Activated CD8-positive, alpha-beta memory T cell treated with anti-CD3 and anti-CD28 coated beads, Interleukin-2, amount 10 ng/mL, durations not matched to agents 7 days and 5 days (primary cell): ENCODE results near the gene NFAM1. TPM values are rescaled to one million over a fixed set of nuclear protein-coding genes. Genes with fewer than 3 reads are reported as not detected.

Experiments used
- ATAC-seq: fragments of 150-1000 bp; cut with Tn5 transposase; one replicate; pipeline ENCODE4 v1.10.0; 2021; ENCODE audit warnings: moderate library complexity
- CTCF ChIA-PET: fragments of 350-600 bp; sonication (Branson Sonifier 250); formaldehyde crosslinking; loops from one replicate; lab custom pipeline; 2021; ENCODE audit warnings: antibody characterized with exemption; lab: Charles Lee
- DNase-seq: peaks from one replicate; pipeline ENCODE4 v3.0.0-alpha.2; 2020
- H3K27ac Mint-ChIP-seq: one replicate; pipeline ENCODE4 v1.8.0; 2021; ENCODE audit warnings: mild to moderate bottlenecking, mixed read lengths
- H3K27me3 Mint-ChIP-seq: one replicate; pipeline ENCODE4 v1.8.0; 2021; ENCODE audit warnings: mixed read lengths
- H3K36me3 Mint-ChIP-seq: one replicate; pipeline ENCODE4 v1.8.0; 2021; ENCODE audit warnings: mild to moderate bottlenecking, mixed read lengths
- H3K4me1 Mint-ChIP-seq: one replicate; pipeline ENCODE4 v1.8.0; 2021; ENCODE audit warnings: mixed read lengths
- H3K4me3 Mint-ChIP-seq: one replicate; pipeline ENCODE4 v1.8.0; 2021; ENCODE audit warnings: mild to moderate bottlenecking, moderate library complexity, mixed read lengths
- H3K9me3 Mint-ChIP-seq: one replicate; pipeline ENCODE4 v1.8.0; 2022; ENCODE audit warnings: low read depth, mixed read lengths
- total RNA-seq, 2 experiments: library from RNA; stranded (reverse); gene quantifications; one replicate each; pipeline ENCODE4 v1.2.3, GENCODE V29; 2021

NFAM1 gene
- total RNA-seq, 2 experiments from 2014 or later = 0.07 TPM; not detected in 1

DNA sequence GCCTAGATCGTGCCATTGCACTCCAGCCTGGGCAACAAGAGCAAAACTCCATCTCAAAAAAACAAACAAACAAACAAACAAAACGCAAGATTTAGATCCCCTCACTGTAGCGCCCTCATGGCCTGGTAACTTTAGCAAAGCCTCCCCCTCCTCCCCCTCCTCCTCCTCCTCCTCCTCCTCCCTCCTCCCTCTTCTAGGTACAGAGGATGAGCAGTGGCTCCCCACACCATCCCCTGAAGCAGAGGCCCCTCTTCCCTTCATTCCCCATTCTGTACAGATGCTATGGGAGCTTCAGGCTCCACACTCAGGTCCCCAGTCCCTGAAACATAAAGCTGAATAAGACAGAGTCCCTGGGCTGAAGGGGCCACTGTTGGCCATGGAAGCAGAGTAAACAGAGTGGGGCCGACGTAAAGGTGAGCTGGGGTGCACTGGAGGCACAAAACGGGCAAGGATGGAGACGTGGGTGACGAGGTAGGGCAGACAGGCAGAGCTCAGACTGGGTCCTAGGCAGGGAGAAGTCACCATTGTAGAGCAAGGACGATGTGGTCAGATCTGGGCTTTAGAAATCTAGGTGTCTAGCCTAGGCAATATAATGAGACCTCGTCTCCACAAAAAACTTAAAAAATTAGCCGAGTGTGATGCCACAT is 19.4 kb upstream of the NFAM1 start:
- DNase-seq = no peak
- no peak overlapping the region for H3K27ac Mint-ChIP-seq
- peaks cover 23% of the 10 kb centered on the region for H3K27me3 Mint-ChIP-seq
- H3K36me3 Mint-ChIP-seq = no peaks in the 10 kb centered on the region
- no peak overlapping the region for H3K4me3 Mint-ChIP-seq
- ATAC-seq = no peak
- CTCF ChIA-PET = interaction anchor here (0.6 kb wide), 1 partner anchor 38 kb away, joined by 4 read pairs; no protein-coding TSS in a partner anchor
- no peaks in the 10 kb centered on the region for H3K9me3 Mint-ChIP-seq
- H3K4me1 Mint-ChIP-seq = no peaks in the 10 kb centered on the region

DNA sequence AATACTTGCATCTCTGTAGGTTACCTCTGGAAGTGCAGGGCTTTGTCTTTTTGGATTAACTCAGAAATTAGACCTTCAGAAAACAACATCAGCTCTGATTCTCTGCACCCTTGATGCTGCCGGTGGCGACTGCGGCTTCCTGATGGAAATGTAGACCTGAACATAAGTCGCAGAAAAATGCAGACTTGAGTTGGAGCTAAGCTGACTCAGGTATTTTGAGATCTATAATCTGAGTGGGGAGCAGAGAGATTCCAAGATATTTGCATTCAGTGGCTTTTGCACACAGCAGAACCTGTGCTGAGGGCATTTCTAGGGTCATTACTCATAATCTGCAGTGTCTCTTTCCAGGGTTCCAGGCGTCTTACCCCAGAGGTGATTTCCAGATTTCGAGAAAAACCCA is 18.7 kb upstream of the NFAM1 start:
- H3K27ac Mint-ChIP-seq = no peak overlapping the region
- no peaks in the 10 kb centered on the region for H3K9me3 Mint-ChIP-seq

DNA sequence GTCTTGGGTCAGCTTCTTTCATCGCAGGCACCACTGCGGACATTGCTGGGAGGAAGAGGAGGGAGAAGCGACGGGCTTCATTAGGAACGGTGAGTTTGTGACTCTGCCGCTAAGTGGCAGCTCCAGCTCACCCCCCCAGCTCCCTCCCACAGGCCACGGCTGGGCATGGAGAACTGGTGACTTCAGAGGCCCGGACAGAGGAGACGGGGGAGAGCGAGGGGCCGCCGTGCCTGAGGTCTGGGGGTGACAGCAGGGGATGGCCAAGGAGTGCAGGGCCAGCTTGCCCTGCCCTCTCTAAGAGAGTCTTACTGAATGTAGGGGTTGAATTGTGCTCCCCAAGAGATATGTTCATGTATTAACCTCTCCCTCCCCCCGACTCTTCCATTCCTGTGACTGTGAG is 13.9 kb upstream of the NFAM1 start:
- Mint-ChIP-seq H3K9me3 (no peaks in the 10 kb centered on the region), H3K36me3 (no peaks in the 10 kb centered on the region), H3K27ac (no peak overlapping the region), H3K27me3 (peaks cover 11% of the 10 kb centered on the region), H3K4me1 (peaks cover 16% of the 10 kb centered on the region), H3K4me3 (no peak overlapping the region)
- ATAC-seq (no peak), DNase-seq (no peak)
- CTCF ChIA-PET = interaction anchor here (0.9 to 2.8 kb wide), 3 partner anchors 9 to 27 kb away, joined by 4 to 12 read pairs (median 4); no protein-coding TSS in a partner anchor

More for the DNA sequence above, 18.7 kb upstream of the NFAM1 start:
- CTCF ChIA-PET = no interaction called here
- DNase-seq (no peak), ATAC-seq (no peak)
- Mint-ChIP-seq H3K4me1 (no peaks in the 10 kb centered on the region), H3K36me3 (no peaks in the 10 kb centered on the region), H3K27me3 (peaks cover 16% of the 10 kb centered on the region), H3K4me3 (no peak overlapping the region)

DNA sequence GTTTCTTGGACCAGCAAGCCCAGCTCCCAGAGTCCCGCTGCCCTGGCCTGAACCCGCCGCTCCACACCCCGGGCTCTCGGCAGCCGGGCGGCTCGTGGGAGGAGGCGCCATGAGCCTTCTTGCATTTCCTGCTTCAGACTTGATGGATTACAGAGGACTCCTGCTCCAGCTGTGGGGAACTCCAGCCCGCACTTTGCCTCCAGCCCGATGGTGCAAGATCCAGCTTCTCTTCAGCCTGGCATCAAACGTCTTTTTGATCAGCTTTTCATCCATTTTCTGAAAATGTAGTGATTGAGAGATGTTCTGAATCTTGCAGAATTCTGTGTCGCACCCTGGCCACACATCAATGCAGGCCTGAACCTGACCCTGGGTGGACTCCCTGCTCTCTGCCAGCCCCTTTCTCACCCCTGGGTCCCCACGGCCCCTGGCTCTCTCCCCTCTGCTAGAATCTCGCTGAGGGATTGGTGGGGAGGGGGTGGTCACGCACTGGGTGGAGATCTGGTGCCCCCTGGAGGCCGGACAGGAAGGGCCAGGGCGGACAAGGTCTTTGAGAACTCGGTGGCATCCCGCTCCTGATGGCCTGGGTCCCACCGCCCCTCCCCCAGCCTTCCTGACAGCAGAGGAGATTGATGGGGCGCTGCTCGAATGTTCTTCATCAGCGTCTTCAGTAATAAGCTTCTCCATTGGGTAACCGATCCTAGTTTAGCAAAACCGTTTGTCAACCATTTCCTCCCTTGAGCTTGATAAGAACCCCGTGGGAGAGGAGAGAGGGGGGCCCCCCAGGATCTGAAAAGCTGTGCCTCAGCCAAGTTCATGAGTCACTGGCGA is 12.1 kb upstream of the NFAM1 start:
- Mint-ChIP-seq H3K4me3 (peak overlapping the region; percentile 44), H3K9me3 (no peaks in the 10 kb centered on the region), H3K27me3 (peaks cover 3% of the 10 kb centered on the region), H3K36me3 (no peaks in the 10 kb centered on the region), H3K27ac (peak overlapping the region; percentile 78), H3K4me1 (peaks cover 25% of the 10 kb centered on the region)
- CTCF ChIA-PET = interaction anchor here (0.6 to 3.7 kb wide), 46 partner anchors 8 to 1374 kb away, joined by 3 to 41 read pairs (median 4); partner anchors contain the start of genes CENPM, NDUFA6 and NFAM1
- peak; percentile 79 for ATAC-seq
- peak; percentile 85 for DNase-seq

DNA sequence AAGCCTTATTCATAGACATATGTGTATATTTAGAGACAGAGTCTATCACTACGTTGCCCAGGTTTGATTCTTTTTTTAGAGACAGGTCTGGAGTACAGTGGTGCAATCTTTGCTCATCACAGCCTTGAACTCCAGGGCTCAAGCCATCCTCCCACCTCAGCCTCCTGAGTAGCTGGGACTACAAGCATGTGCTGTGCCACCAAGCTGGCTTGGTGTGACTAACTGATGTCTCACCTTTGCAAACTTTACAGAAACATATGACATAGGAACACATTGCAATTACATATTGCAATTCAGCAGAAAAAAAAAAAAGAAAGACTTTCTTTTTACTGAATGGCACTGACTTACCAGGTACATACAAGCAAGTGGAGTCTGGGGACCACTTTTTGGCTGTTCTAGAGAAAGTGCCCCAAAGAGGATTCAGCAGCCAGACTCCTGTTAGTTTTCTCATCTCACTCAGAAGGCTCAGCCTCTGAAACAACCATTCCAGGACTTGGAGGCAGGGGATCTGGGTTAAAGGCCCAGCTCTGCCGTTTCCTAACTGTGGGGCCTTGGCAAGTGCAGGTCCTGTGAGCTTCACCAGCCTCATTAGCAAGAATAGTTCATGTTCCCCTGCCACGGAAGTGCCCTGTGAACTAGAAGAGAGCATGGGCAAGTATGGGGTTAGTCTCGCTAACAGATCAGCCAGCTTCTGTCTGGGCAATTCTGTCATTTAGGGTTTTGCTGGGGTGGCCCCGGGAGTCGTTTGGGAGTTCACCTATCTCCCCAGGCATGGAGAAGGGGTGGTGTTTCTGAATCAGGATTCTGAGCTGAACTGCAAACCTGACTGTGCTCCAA is 11.3 kb upstream of the NFAM1 start:
- Mint-ChIP-seq H3K27ac (no peak overlapping the region), H3K4me3 (no peak overlapping the region)
- no peak for ATAC-seq

DNA sequence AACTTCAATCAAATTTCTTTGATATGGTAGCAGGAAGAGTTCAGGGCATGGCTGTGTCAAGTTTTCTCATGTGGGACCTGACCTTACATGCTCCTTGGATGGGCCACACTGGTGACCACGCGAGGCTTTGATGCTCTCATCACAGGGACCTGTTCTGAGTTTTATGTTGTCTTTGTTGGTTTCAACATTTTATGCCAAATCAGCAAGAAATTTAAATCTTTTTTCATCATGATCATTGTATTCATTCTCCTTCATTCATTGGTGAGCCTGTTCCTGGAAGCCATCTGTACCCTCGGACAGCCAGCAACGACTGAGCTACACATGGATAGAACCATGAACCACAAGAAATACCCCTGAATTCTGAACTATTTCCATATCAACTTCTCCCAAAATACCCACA is 10.5 kb upstream of the NFAM1 start:
- Mint-ChIP-seq H3K36me3 (no peaks in the 10 kb centered on the region), H3K4me1 (peaks cover 34% of the 10 kb centered on the region), H3K4me3 (no peak overlapping the region), H3K27me3 (peaks cover 2% of the 10 kb centered on the region), H3K9me3 (no peaks in the 10 kb centered on the region), H3K27ac (no peak overlapping the region)
- no peak for DNase-seq
- no peak for ATAC-seq
- CTCF ChIA-PET = interaction anchor here (0.7 to 3.7 kb wide), 5 partner anchors 14 to 1997 kb away, joined by 3 to 41 read pairs (median 4); partner anchors contain the start of gene NDUFA6

More for the DNA sequence above, 11.3 kb upstream of the NFAM1 start:
- Mint-ChIP-seq H3K36me3 (no peaks in the 10 kb centered on the region), H3K4me1 (peaks cover 29% of the 10 kb centered on the region), H3K27me3 (peaks cover 2% of the 10 kb centered on the region), H3K9me3 (no peaks in the 10 kb centered on the region)
- CTCF ChIA-PET = interaction anchor here (0.6 to 3.7 kb wide), 33 partner anchors 14 to 1996 kb away, joined by 3 to 41 read pairs (median 5); partner anchors contain the start of genes CENPM and NDUFA6
- no peak for DNase-seq

DNA sequence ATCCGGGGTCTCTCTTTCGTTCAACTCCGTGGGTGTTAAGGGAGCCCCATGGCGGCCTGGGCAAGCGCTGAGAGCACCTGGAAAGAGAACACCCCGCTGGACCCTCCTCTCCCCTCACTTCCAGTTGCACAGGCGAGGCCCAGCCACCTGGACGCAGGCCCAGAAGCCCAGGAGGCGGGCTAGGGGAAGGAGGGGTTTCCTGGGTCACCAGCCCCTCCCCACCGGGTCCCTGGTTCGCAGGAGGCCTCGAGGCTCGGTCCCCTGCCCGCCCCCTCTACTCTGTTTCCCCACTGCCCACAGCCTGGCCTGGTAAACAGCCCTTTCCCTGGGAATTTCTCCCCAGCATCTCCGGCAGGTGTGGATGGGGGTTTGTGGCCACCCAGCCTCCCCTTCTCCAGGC is 8.5 kb upstream of the NFAM1 start:
- ATAC-seq (no peak), DNase-seq (no peak)
- Mint-ChIP-seq H3K4me1 (peaks cover 42% of the 10 kb centered on the region), H3K36me3 (no peaks in the 10 kb centered on the region), H3K9me3 (no peaks in the 10 kb centered on the region), H3K27ac (no peak overlapping the region), H3K4me3 (no peak overlapping the region), H3K27me3 (peaks cover 5% of the 10 kb centered on the region)
- CTCF ChIA-PET = interaction anchor here (0.5 to 2.0 kb wide), 2 partner anchors 12 to 774 kb away, joined by 3 to 4 read pairs; no protein-coding TSS in a partner anchor

DNA sequence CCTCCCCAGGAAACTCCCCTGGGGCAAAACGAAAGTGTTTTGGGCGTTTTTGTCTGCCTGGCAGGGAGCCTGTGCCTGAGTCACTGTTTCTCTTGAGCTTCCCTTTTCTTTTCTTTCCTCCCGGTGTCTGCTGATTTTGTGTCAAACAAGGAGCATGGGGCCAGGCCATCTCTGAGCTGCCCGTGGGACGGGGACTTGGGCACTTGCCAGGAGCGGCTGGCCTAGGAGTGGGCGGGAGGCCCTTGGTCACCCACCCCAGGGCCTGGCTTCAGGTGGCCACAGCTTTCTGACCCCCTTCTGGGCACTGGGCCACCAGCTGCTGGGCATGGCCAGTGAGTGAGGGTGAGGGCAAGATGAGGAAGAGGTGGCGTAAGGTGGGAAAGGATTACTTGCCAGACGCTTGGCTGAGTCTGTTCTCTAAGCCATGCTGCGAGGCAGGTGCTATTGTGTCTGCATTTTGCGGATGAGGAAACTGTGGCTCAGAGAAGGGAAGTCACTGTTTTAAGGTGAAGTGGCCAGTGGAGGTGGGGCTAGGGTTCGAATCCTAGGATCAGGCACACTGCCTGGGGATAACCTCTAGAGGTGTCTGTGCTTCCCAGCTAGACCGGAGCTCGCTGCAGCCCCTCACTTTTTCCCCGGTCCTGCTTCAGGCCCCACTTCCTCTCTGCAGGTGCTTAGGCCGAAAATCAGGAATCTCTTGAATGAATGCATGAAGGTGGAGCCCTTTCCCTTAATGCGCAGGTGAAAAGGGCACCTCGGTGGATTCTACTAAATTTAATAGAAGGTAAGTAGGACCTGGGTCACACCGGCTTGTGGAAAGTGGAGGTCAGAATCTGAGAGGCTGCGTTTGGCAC is 7.8 kb upstream of the NFAM1 start:
- Mint-ChIP-seq H3K36me3 (no peaks in the 10 kb centered on the region), H3K27me3 (peaks cover 5% of the 10 kb centered on the region), H3K4me3 (no peak overlapping the region), H3K9me3 (no peaks in the 10 kb centered on the region), H3K27ac (no peak overlapping the region), H3K4me1 (peaks cover 41% of the 10 kb centered on the region)
- CTCF ChIA-PET = interaction anchor here (0.5 to 5.5 kb wide), 6 partner anchors 13 to 774 kb away, joined by 3 to 66 read pairs (median 4); no protein-coding TSS in a partner anchor
- ATAC-seq (no peak), DNase-seq (no peak)

DNA sequence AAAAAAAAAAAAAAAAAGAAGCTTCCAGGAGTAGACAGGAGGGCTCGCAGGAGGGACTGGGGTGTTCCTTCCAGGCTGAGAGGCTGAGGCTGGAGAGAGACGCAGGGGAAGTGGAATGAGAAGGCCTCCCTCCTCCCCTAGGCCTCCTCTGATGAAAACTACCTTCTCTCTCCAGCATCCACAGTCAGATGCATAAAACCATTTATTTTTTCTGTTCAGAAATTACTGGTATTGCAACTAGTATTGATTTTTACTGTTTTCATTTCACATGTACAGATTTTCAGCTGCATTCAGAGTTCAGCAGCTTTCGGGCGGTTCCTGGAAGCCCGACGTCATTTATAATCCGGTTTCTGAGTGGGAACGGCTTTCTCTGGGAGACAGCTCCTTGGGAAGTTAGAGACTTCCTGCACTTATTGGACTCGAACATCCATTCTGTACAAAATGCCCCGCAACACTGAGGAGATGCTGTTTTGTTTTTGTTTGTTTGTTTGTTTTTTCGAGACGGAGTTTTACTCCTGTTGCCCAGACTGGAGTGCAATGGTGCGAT is 6.9 kb upstream of the NFAM1 start:
- Mint-ChIP-seq H3K4me1 (peaks cover 32% of the 10 kb centered on the region), H3K9me3 (no peaks in the 10 kb centered on the region), H3K27ac (no peak overlapping the region), H3K27me3 (peaks cover 5% of the 10 kb centered on the region), H3K36me3 (no peaks in the 10 kb centered on the region), H3K4me3 (no peak overlapping the region)
- DNase-seq = no peak
- CTCF ChIA-PET = interaction anchor here (0.7 to 5.5 kb wide), 10 partner anchors 14 to 472 kb away, joined by 3 to 66 read pairs (median 4); partner anchors contain the start of gene NDUFA6
- ATAC-seq = no peak

DNA sequence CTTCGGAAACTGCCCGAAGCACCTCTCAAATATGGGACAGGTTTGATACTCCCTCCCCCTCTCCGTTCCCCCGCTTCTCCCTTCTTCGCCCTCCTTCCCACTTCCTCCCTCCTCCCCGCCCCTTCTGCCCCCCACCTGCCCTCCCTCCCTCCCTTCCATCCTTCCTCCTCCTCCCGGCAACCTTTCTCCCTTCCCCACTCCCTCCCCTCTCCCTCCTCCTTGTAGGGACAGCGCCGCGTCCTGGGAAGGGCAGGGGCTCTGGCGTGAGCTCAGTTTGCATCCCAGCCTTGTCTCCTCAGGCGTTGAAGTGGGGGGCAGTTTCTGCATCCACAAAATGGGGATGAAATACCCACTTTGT is 6.1 kb upstream of the NFAM1 start:
- peak overlapping the region; percentile 17 for H3K4me3 Mint-ChIP-seq
- no peak overlapping the region for H3K27ac Mint-ChIP-seq
- CTCF ChIA-PET = interaction anchor here (0.6 to 5.5 kb wide), 17 partner anchors 9 to 481 kb away, joined by 3 to 66 read pairs (median 4); partner anchors contain the start of gene NDUFA6
- peaks cover 26% of the 10 kb centered on the region for H3K4me1 Mint-ChIP-seq
- DNase-seq (no peak), ATAC-seq (no peak)
- H3K36me3 Mint-ChIP-seq = no peaks in the 10 kb centered on the region
- H3K27me3 Mint-ChIP-seq = peaks cover 8% of the 10 kb centered on the region
- no peaks in the 10 kb centered on the region for H3K9me3 Mint-ChIP-seq

DNA sequence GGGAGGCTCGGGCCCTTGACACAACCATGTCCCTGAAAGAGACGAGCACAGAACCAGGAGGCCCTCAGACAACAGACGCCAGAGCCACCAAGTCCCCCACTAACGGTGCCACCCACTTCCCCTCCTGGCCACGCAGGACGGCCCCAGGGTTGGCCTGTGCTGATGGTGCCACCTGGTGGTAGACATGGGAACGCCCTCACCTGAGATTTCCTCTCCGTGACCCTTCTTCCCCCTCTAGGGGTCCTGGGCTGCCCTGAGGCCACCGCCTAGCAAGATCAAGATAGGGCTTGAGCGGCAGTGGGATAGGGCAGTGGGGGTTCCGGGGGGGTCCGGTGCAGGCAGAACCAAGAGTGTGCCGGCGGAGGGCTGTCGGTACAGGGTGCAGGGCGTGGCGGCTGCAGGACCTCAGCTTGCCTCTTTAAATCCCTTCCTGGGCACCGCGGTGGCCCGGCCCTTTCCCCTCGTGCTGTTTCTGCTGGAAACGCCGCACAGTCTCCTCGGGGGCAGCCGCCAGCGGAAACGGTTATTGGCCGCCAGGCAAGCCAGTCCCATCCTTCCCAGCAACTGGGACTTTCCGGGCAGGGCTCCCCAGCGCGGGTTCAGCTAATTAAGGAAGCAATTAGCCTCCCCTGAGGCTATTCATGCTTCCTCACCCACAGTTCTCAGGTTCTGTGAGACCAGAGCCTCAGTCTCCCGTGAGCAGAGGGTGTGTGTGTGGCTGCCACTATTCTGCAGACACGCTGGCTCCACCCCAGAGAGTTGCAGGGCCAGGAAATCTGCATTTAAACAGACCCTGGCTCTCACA is 5.5 kb upstream of the NFAM1 start:
- Mint-ChIP-seq H3K27ac (peak overlapping the region; percentile 74), H3K9me3 (no peaks in the 10 kb centered on the region), H3K27me3 (peaks cover 14% of the 10 kb centered on the region), H3K4me1 (peaks cover 26% of the 10 kb centered on the region), H3K36me3 (no peaks in the 10 kb centered on the region), H3K4me3 (peak overlapping the region; percentile 72)
- peak; percentile 94 for ATAC-seq
- CTCF ChIA-PET = interaction anchor here (0.6 to 5.5 kb wide), 19 partner anchors 9 to 481 kb away, joined by 3 to 66 read pairs (median 4); partner anchors contain the start of gene NDUFA6
- DNase-seq = peak; percentile 88
